ENCODE results near the gene LRMDA.

DNA sequence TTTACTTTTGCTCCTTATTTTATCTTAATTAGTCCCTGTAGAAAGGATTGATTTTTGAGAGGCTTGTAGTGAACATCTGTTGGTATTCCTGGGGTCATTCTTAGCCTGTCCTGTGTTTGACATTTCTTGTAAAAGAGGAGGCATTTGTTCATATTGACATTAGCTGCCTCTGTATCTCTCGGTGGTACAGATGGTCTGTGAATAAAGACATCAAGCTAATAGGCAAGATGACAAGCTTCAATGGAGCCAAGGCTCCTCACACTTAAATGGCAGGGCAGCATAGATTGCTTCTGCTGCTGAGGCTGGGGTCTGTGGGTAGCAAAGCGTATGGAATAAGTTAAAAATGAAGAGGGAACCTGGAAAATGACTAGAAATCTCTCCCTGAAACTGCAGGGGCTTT is 687.6 kb downstream of the LRMDA start:
- TF ChIP-seq CTCF (IDR thresholded peaks at IDR 0.05; ENCODE audit: extremely low read depth in 1 of 2, insufficient read depth in 1 of 2, low read depth in 1 of 2, low read length in 2 of 2) (no peak), MAX (IDR thresholded peaks at IDR 0.05; ENCODE audit: insufficient read depth, insufficient read length) (no peak), FOS (IDR thresholded peaks at IDR 0.05; ENCODE audit: borderline replicate concordance, insufficient read depth, low read length) (no peak), EZH2 (IDR thresholded peaks at IDR 0.05; ENCODE audit: borderline replicate concordance, low read depth, low read length, severe bottlenecking) (no peak), POLR2A (IDR thresholded peaks at IDR 0.05; ENCODE audit: low read depth, low read length) (no peak), GATA2 (IDR thresholded peaks at IDR 0.05; ENCODE audit: insufficient read depth, insufficient read length, low read depth, low read length) (no peak), MYC (IDR thresholded peaks at IDR 0.05; ENCODE audit: low read depth, low read length) (no peak)
